Lower lobe of right lung (tissue), 2 donors: ENCODE results near the gene RNF7. TPM values are rescaled to one million over a fixed set of nuclear protein-coding genes. Genes with fewer than 3 reads are reported as not detected.
"Not testable (repeated sequence)": the region's sequence is repeated elsewhere in the genome, so short reads cannot be mapped to it uniquely, and the experiment has no call there.

ENCODE experiments used
- ATAC-seq, 2 donors: fragments of 200-7000 bp; cut with Tn5 transposase; one replicate each; pipeline ENCODE4 v1.9.1; 2020 to 2022; ENCODE audit warnings: mild to moderate bottlenecking in 2 of 2, moderate library complexity in 2 of 2
- DNase-seq: peaks from one replicate; pipeline ENCODE4 v3.0.0-alpha.2; 2020
- H3K27ac ChIP-seq: fragments of 200-600 bp; one replicate; pipeline ENCODE4 v1.8.0; 2022
- H3K27me3 ChIP-seq: fragments of 200-600 bp; one replicate; pipeline ENCODE4 v1.8.0; 2022; ENCODE audit warnings: low read depth
- H3K36me3 ChIP-seq: fragments of 200-600 bp; one replicate; pipeline ENCODE4 v1.8.0; 2022; ENCODE audit warnings: mild to moderate bottlenecking
- H3K4me1 ChIP-seq: fragments of 200-600 bp; one replicate; pipeline ENCODE4 v1.8.0; 2022
- H3K4me3 ChIP-seq: fragments of 200-600 bp; one replicate; pipeline ENCODE4 v1.8.0; 2022; ENCODE audit warnings: mild to moderate bottlenecking
- H3K9me3 ChIP-seq: fragments of 200-600 bp; one replicate; pipeline ENCODE4 v1.8.0; 2022
- intact Hi-C: fragments of 100-400 bp; cut with DNase I; formaldehyde crosslinking; loops from one replicate; pipeline ENCODE4 v1.11.0; 2022
- total RNA-seq: library from RNA; stranded (reverse); fragmentation: NEBNext Ultra II Directional; extraction: Animal tissue kit (Norgen Biotek cat#: 25700); gene quantifications from one replicate; pipeline ENCODE4 v1.2.1, GENCODE V29; 2021
- TF ChIP-seq, protein P1 (sequence below): fragments of 200-600 bp; IDR thresholded peaks from one replicate; pipeline ENCODE4 v1.8.0; 2022; ENCODE audit warnings: antibody characterized with exemption, mild to moderate bottlenecking
- donor health status: DM: no; HTN: yes; CAD: no; lungs with severe emphysema.

Gene RNF7
- total RNA-seq, 1 donor from 2014 or later = 69.3 TPM

DNA sequence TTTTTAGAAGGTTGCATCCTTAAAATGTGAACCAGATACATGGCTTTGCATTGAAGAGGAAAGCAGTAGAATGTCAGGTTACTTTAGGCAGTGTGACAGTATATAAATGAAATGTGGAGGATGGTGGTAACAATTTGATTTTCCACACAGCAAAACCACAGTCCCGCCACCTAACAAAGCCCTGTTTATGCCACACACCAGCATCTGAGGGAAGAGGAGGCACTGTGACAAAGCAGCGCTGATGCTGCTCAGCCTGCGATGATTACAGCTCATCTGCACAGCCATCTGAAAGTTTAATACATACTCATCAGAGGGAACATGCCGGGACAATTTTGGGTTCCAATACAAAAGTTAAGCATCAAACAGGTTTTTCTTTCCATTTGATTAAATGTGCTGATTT is 8.9 kb downstream of the RNF7 start:
- Histone ChIP-seq H3K9me3 (no peaks in the 10 kb centered on the region), H3K36me3 (peaks cover 73% of the 10 kb centered on the region), H3K4me3 (no peak overlapping the region), H3K27ac (no peak overlapping the region), H3K4me1 (peaks cover 19% of the 10 kb centered on the region), H3K27me3 (no peaks in the 10 kb centered on the region)
- ATAC-seq (no peak), DNase-seq (no peak)
- intact Hi-C loops = no loop called here
- TF ChIP-seq, protein P1, sequence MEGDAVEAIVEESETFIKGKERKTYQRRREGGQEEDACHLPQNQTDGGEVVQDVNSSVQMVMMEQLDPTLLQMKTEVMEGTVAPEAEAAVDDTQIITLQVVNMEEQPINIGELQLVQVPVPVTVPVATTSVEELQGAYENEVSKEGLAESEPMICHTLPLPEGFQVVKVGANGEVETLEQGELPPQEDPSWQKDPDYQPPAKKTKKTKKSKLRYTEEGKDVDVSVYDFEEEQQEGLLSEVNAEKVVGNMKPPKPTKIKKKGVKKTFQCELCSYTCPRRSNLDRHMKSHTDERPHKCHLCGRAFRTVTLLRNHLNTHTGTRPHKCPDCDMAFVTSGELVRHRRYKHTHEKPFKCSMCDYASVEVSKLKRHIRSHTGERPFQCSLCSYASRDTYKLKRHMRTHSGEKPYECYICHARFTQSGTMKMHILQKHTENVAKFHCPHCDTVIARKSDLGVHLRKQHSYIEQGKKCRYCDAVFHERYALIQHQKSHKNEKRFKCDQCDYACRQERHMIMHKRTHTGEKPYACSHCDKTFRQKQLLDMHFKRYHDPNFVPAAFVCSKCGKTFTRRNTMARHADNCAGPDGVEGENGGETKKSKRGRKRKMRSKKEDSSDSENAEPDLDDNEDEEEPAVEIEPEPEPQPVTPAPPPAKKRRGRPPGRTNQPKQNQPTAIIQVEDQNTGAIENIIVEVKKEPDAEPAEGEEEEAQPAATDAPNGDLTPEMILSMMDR = no peak

DNA sequence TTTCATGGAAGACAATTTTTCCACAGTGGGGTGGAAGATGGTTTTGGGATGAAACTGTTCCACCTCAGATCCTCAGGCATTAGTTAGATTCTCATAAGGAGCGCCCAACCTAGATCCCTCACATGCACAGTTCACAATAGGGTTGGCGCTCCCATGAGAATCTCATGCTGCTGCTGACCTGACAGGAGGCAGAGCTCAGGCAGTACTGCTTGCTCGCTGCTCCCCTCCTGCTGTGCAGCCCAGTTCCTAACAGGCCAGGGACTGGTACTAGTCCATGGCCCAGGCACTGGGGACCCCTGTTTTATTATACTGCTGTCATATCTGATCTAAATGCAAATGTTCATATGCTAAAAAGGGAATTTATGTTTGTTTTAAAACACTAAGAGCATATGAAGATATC is 15.3 kb downstream of the RNF7 start:
- Histone ChIP-seq H3K4me1 (no peaks in the 10 kb centered on the region), H3K4me3 (no peak overlapping the region), H3K9me3 (no peaks in the 10 kb centered on the region), H3K36me3 (peaks cover 22% of the 10 kb centered on the region), H3K27ac (no peak overlapping the region), H3K27me3 (no peaks in the 10 kb centered on the region)
- DNase-seq (no peak), ATAC-seq (no peak)
- TF ChIP-seq, protein P1 = no peak
- intact Hi-C loops = no loop called here

DNA sequence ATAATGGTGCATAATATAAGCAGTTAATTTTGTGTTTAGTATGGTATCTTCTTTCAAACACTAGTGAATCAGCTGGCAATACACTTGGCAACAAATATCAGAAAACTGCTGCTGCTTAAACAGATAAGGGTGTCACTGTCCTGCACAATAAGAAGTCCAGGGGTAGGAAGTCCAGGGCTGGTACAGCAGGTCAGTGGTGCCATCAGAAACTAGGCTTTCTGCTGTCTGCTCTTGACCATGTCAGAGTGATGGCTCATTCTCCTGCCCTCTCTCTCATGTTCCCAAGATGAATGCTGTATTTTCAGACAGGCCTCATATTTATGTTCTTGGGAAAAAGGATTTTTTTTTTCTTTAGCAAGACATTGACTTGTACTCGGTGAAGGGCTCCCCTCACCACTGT is 15.9 kb downstream of the RNF7 start:
- H3K9me3 ChIP-seq = no peaks in the 10 kb centered on the region
- TF ChIP-seq, protein P1 = no peak
- H3K36me3 ChIP-seq = peaks cover 17% of the 10 kb centered on the region
- no peaks in the 10 kb centered on the region for H3K27me3 ChIP-seq
- no peak for DNase-seq
- ATAC-seq = no peak
- no peak overlapping the region for H3K27ac ChIP-seq
- no peak overlapping the region for H3K4me3 ChIP-seq
- H3K4me1 ChIP-seq = no peaks in the 10 kb centered on the region
- intact Hi-C loops = no loop called here

DNA sequence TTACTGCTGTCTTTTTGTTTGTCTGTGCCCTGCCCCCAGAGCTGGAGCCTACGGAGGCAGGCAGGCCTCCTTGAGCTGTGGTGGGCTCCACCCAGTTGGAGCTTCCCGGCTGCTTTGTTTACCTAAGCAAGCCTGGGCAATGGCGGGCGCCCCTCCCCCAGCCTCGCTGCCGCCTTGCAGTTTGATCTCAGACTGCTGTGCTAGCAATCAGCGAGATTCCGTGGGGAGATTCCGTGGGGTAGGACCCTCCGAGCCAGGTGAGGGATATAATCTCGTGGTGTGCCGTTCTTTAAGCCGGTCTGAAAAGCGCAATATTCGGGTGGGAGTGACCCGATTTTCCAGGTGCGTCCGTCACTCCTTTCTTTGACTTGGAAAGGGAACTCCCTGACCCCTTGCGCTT is 24.5 kb downstream of the RNF7 start:
- H3K36me3 ChIP-seq, H3K4me3 ChIP-seq, H3K27ac ChIP-seq, intact Hi-C loops, H3K27me3 ChIP-seq, ATAC-seq, DNase-seq, H3K4me1 ChIP-seq, H3K9me3 ChIP-seq: not testable (repeated sequence)

DNA sequence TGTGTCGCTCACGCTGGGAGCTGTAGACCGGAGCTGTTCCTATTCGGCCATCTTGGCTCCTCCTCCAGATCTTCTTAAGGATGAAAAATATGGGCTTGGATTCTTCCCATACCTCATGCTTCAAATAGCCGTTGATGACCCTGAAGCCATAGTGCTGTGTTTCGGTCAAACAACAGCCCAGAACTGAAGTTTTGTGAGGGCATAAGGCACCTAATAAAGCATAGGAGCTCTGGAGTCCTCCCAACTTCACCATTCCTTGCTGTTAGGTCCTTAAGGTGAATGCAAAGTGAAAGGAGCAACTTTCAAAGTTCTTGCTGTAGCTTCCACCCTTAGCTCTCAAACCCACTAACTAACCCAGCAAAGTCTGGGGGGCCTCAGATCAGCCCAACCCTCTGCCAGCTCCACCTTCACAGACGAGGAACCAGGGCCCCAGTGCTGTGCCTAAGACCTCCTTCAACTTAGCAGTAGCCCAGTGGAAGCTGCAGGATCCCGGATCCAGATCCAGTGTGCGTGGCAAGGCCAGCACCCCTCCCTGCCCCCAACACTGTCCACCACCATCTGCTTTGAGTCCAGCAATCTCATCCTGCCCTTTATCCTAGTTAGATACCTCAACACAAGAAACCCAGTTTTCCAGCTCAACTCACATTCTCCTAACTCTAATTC is 25.1 kb downstream of the RNF7 start, which contains the start of gene GRK7:
Gene GRK7 (plus strand): TSS at position 321 of the 663 bp plus-strand sequence. CDS start 14,877 bp downstream, outside the sequence.
- Histone ChIP-seq H3K9me3 (no peaks in the 10 kb centered on the region), H3K36me3 (no peaks in the 10 kb centered on the region), H3K4me3 (no peak within 1 kb of the TSS), H3K27me3 (no peaks in the 10 kb centered on the region), H3K4me1 (no peaks in the 10 kb centered on the region), H3K27ac (no peak within 1 kb of the TSS)
- TF ChIP-seq, protein P1 = no peak
- DNase-seq = no peak
- no peak for ATAC-seq
- intact Hi-C loops = no loop called here

DNA sequence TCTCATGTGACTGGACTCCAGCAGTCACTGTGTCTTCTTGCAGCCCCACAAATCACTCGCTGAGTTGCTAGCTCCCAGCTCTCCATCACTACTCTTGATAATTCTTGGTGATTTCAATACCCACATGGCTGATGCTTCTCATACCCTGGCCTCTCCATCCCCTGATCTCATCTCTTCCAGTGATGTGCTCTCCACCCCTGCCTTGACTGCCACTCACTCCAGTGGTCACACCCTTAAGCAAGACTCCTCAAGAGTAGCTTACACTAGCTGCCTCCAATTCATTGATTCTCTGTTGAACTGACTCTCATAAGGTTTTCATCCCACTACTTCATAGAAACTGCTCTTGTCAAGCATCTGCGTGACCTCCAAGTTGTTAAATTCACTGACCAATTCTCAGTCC is 25.9 kb downstream of the RNF7 start:
- H3K9me3 ChIP-seq = no peaks in the 10 kb centered on the region
- intact Hi-C loops = no loop called here
- no peak for ATAC-seq

More for the DNA sequence above, 25.9 kb downstream of the RNF7 start:
- Histone ChIP-seq H3K4me3 (no peak overlapping the region), H3K4me1 (no peaks in the 10 kb centered on the region), H3K27me3 (no peaks in the 10 kb centered on the region), H3K36me3 (no peaks in the 10 kb centered on the region), H3K27ac (no peak overlapping the region)
- no peak for DNase-seq
- TF ChIP-seq, protein P1 = no peak
